ENCODE results near the gene SCAND1. TPM values are rescaled to one million over a fixed set of nuclear protein-coding genes. Genes with fewer than 3 reads are reported as not detected.

SCAND1 gene
- total and polyA plus RNA-seq, 2 donors (not counting 1 experiment from before 2014, with no cell fraction given): 8.3 to 44.3 TPM

DNA sequence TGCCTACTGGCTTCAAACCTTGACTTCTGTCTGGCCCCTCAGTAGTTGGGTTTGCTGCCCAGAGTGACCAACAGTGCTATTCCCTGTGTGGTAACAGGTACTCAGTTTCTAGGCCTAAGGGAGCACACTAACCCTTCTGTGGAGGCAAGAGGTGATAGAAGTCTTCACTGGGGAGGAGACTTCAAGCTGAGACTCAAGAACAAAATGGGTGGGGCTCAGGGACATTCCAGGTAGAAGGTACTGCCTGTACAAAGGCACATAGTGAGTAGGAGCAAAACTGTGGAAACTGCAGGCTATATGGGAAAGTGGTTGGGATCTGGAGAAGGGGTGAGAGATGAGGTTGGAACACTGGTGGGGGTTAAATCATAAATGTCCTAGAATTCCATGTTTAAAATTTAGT, 2.3 kb upstream of the SCAND1 start:
- H4K20me1 ChIP-seq (ENCODE audit: control insufficient read depth, extremely low read depth, insufficient read depth, low read length): no peaks in the 10 kb centered on the region
- no peak overlapping the region for H3K4me2 ChIP-seq (ENCODE audit: extremely low read depth, insufficient read depth, low read length)
- no peak overlapping the region for H2AFZ ChIP-seq (ENCODE audit: low read length)
- DNase-seq (ENCODE audit: low read depth in 2 of 2): no peak
- no peaks in the 10 kb centered on the region for H3K9me3 ChIP-seq (ENCODE audit: control insufficient read depth, insufficient read depth, low read depth, low read length)
- H3K4me3 ChIP-seq (replicated peaks in 1 of 4; ENCODE audit: control extremely low read depth in 1 of 4, insufficient read depth in 1 of 4, low read depth in 3 of 4, low read length in 4 of 4): no peak overlapping the region
- no peak for TF ChIP-seq EZH2 (IDR thresholded peaks at IDR 0.05; ENCODE audit: low read length, missing control alignments)
- TF ChIP-seq, protein P1, sequence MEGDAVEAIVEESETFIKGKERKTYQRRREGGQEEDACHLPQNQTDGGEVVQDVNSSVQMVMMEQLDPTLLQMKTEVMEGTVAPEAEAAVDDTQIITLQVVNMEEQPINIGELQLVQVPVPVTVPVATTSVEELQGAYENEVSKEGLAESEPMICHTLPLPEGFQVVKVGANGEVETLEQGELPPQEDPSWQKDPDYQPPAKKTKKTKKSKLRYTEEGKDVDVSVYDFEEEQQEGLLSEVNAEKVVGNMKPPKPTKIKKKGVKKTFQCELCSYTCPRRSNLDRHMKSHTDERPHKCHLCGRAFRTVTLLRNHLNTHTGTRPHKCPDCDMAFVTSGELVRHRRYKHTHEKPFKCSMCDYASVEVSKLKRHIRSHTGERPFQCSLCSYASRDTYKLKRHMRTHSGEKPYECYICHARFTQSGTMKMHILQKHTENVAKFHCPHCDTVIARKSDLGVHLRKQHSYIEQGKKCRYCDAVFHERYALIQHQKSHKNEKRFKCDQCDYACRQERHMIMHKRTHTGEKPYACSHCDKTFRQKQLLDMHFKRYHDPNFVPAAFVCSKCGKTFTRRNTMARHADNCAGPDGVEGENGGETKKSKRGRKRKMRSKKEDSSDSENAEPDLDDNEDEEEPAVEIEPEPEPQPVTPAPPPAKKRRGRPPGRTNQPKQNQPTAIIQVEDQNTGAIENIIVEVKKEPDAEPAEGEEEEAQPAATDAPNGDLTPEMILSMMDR (conservative IDR thresholded peaks at IDR 0.05 in 1 of 2, IDR thresholded peaks at IDR 0.05 in 1 of 2; ENCODE audit: low read depth in 1 of 2, low read length in 2 of 2): no peak
- no peak overlapping the region for H3K9ac ChIP-seq (ENCODE audit: insufficient read depth, low read length)
- H3K79me2 ChIP-seq (ENCODE audit: control insufficient read depth, insufficient read depth, low read length): peaks cover 22% of the 10 kb centered on the region
- H3K27me3 ChIP-seq (ENCODE audit: control insufficient read depth, insufficient read depth, low read length): peaks cover 2% of the 10 kb centered on the region
- H3K36me3 ChIP-seq (ENCODE audit: control insufficient read depth, insufficient read depth, low read length): no peaks in the 10 kb centered on the region
- H3K27ac ChIP-seq (ENCODE audit: insufficient read depth, low read length): no peak overlapping the region
- H3K4me1 ChIP-seq (ENCODE audit: control insufficient read depth, extremely low read depth, insufficient read depth, low read length): peaks cover 4% of the 10 kb centered on the region

DNA sequence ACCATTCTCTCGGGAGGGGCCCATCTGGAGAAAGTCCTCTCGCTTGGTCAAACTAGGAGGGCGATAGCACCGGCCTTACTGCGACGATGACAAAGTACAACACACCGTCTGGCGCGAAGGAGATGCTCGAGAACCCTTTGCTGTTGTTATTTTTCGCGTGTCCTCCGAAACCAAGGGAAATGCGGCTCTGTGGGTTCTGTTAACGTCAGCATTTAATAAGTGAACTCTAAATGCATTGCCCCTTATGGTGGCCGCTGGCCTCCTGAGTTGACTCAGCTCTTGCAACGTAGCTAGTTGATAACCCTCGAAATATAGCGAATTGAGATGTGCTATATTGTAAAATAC, 577 bp upstream of the SCAND1 start:
- H2AFZ ChIP-seq (ENCODE audit: low read length): peak overlapping the region; percentile 91
- H3K36me3 ChIP-seq (ENCODE audit: control insufficient read depth, insufficient read depth, low read length): no peaks in the 10 kb centered on the region
- peak; percentile 35 to 66 for DNase-seq (ENCODE audit: low read depth in 2 of 2)
- H3K4me3 ChIP-seq (replicated peaks in 1 of 4; ENCODE audit: control extremely low read depth in 1 of 4, insufficient read depth in 1 of 4, low read depth in 3 of 4, low read length in 4 of 4): peak overlapping the region; percentile 81 to 95 (median 85)
- no peaks in the 10 kb centered on the region for H3K27me3 ChIP-seq (ENCODE audit: control insufficient read depth, insufficient read depth, low read length)
- H3K4me2 ChIP-seq (ENCODE audit: extremely low read depth, insufficient read depth, low read length): peak overlapping the region; percentile 98
- no peaks in the 10 kb centered on the region for H4K20me1 ChIP-seq (ENCODE audit: control insufficient read depth, extremely low read depth, insufficient read depth, low read length)
- H3K4me1 ChIP-seq (ENCODE audit: control insufficient read depth, extremely low read depth, insufficient read depth, low read length): peaks cover 4% of the 10 kb centered on the region
- TF ChIP-seq, protein P1 (conservative IDR thresholded peaks at IDR 0.05 in 1 of 2, IDR thresholded peaks at IDR 0.05 in 1 of 2; ENCODE audit: low read depth in 1 of 2, low read length in 2 of 2): no peak
- TF ChIP-seq EZH2 (IDR thresholded peaks at IDR 0.05; ENCODE audit: low read length, missing control alignments): no peak
- H3K79me2 ChIP-seq (ENCODE audit: control insufficient read depth, insufficient read depth, low read length): peaks cover 22% of the 10 kb centered on the region
- no peaks in the 10 kb centered on the region for H3K9me3 ChIP-seq (ENCODE audit: control insufficient read depth, insufficient read depth, low read depth, low read length)
- H3K27ac ChIP-seq (ENCODE audit: insufficient read depth, low read length): peak overlapping the region; percentile 99
- H3K9ac ChIP-seq (ENCODE audit: insufficient read depth, low read length): peak overlapping the region; percentile 99

GRCh38 chr20:35953387-35954199, 709 bp downstream of the SCAND1 start:
- peak overlapping the region; percentile 99 for H3K9ac ChIP-seq (ENCODE audit: insufficient read depth, low read length)
- H3K36me3 ChIP-seq (ENCODE audit: control insufficient read depth, insufficient read depth, low read length): no peaks in the 10 kb centered on the region
- H4K20me1 ChIP-seq (ENCODE audit: control insufficient read depth, extremely low read depth, insufficient read depth, low read length): no peaks in the 10 kb centered on the region
- TF ChIP-seq, protein P1 (conservative IDR thresholded peaks at IDR 0.05 in 1 of 2, IDR thresholded peaks at IDR 0.05 in 1 of 2; ENCODE audit: low read depth in 1 of 2, low read length in 2 of 2): no peak
- no peak for TF ChIP-seq EZH2 (IDR thresholded peaks at IDR 0.05; ENCODE audit: low read length, missing control alignments)
- peak overlapping the region; percentile 82 for H3K4me2 ChIP-seq (ENCODE audit: extremely low read depth, insufficient read depth, low read length)
- peak overlapping the region; percentile 46 for H2AFZ ChIP-seq (ENCODE audit: low read length)
- H3K79me2 ChIP-seq (ENCODE audit: control insufficient read depth, insufficient read depth, low read length): peaks cover 22% of the 10 kb centered on the region
- no peaks in the 10 kb centered on the region for H3K9me3 ChIP-seq (ENCODE audit: control insufficient read depth, insufficient read depth, low read depth, low read length)
- peak overlapping the region; percentile 99 for H3K27ac ChIP-seq (ENCODE audit: insufficient read depth, low read length)
- peak; percentile 45 to 51 for DNase-seq (ENCODE audit: low read depth in 2 of 2)
- H3K27me3 ChIP-seq (ENCODE audit: control insufficient read depth, insufficient read depth, low read length): no peaks in the 10 kb centered on the region
- peaks cover 4% of the 10 kb centered on the region for H3K4me1 ChIP-seq (ENCODE audit: control insufficient read depth, extremely low read depth, insufficient read depth, low read length)
- H3K4me3 ChIP-seq (replicated peaks in 1 of 4; ENCODE audit: control extremely low read depth in 1 of 4, insufficient read depth in 1 of 4, low read depth in 3 of 4, low read length in 4 of 4): peak overlapping the region; percentile 85 to 95 (median 88)

Data from fibroblast of lung (primary cell).